ENCODE data around the gene PPP2R2D.

PPP2R2D gene

DNA sequence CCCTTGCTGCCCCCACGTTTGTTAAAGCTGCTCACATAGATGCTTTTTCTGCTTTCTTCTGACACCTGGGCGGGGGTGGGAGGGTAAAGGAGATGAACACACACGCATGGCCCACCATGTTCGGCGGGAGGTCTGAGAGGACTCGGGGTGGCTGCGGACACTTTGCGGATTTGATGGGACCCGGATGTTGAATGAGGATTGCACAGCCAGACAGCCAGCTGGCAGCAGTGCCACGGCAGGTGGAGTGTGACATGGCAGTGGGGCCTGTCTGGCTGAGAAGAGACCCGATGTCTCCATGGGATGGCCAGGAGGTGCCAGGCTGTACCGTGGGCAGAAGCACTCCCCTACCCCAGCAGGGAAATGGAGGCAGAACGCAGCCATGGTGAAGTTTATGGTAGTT is 31.2 kb downstream of the PPP2R2D start:
- Histone ChIP-seq H3K9ac (ENCODE audit: low read depth, low read length, poor library complexity, severe bottlenecking) (no peak overlapping the region), H3K4me3 (ENCODE audit: low read length, poor library complexity, severe bottlenecking) (no peak overlapping the region), H3K4me1 (ENCODE audit: insufficient read depth, low read length, poor library complexity, severe bottlenecking) (peaks cover 43% of the 10 kb centered on the region), H3K4me2 (ENCODE audit: low read depth, low read length, poor library complexity, severe bottlenecking) (no peak overlapping the region), H3K27me3 (ENCODE audit: insufficient read depth, low read length, poor library complexity, severe bottlenecking) (no peaks in the 10 kb centered on the region), H2AFZ (ENCODE audit: low read length) (no peak overlapping the region), H4K20me1 (ENCODE audit: insufficient read depth, low read length, poor library complexity, severe bottlenecking) (peaks cover 95% of the 10 kb centered on the region), H3F3A (ENCODE audit: low read depth) (no peaks in the 10 kb centered on the region), H3K79me2 (ENCODE audit: insufficient read depth, low read length) (peaks cover 98% of the 10 kb centered on the region), H3K9me3 (ENCODE audit: insufficient read depth, low read depth, low read length) (no peaks in the 10 kb centered on the region), H3K9me2 (replicated peaks; ENCODE audit: low read depth, low read length) (no peaks in the 10 kb centered on the region), H3K36me3 (ENCODE audit: insufficient read depth, low read length) (peaks cover 36% of the 10 kb centered on the region)
- no peak for TF ChIP-seq EZH2phosphoT487 (IDR thresholded peaks at IDR 0.05; ENCODE audit: borderline replicate concordance)
- TF ChIP-seq, protein P1, sequence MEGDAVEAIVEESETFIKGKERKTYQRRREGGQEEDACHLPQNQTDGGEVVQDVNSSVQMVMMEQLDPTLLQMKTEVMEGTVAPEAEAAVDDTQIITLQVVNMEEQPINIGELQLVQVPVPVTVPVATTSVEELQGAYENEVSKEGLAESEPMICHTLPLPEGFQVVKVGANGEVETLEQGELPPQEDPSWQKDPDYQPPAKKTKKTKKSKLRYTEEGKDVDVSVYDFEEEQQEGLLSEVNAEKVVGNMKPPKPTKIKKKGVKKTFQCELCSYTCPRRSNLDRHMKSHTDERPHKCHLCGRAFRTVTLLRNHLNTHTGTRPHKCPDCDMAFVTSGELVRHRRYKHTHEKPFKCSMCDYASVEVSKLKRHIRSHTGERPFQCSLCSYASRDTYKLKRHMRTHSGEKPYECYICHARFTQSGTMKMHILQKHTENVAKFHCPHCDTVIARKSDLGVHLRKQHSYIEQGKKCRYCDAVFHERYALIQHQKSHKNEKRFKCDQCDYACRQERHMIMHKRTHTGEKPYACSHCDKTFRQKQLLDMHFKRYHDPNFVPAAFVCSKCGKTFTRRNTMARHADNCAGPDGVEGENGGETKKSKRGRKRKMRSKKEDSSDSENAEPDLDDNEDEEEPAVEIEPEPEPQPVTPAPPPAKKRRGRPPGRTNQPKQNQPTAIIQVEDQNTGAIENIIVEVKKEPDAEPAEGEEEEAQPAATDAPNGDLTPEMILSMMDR (conservative IDR thresholded peaks at IDR 0.05; ENCODE audit: low read length) = no peak

DNA sequence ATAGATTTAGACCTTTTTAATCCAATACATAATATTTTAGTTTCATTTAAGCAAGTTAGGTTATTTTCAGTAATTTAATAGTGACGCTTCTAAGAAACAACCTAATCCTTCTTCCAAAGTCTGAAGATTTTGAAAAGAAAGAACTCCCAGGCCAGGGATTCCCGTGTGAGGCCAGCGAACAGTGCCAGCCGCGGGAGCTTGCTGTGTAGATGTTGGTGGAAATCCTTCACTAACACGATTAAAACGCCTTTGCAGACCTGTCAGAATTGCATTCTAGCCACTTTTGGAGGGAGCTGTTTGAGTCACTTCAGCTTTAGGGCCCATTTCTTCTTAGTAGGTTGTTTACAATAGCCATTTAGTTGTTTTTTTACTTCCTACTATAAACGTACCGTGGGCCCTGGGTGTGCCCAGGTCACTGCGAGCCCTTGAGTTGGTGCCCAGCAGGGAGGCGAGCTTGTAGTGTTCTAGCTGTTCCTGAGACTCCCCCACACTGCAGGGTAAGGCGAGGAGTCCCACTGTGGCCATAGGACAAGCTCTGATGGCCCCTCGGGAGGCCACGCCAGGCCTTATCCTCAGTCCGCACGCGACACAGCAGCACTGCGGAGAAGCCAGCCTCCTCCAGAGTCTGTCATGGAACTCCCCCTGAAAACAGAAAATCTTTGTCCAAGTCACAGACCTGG is 32.3 kb downstream of the PPP2R2D start:
- H3K9ac ChIP-seq (ENCODE audit: low read depth, low read length, poor library complexity, severe bottlenecking) = no peak overlapping the region
- peaks cover 97% of the 10 kb centered on the region for H3K79me2 ChIP-seq (ENCODE audit: insufficient read depth, low read length)
- TF ChIP-seq, protein P1 (conservative IDR thresholded peaks at IDR 0.05; ENCODE audit: low read length) = no peak
- no peak for TF ChIP-seq EZH2phosphoT487 (IDR thresholded peaks at IDR 0.05; ENCODE audit: borderline replicate concordance)
- H3K9me2 ChIP-seq (replicated peaks; ENCODE audit: low read depth, low read length) = no peaks in the 10 kb centered on the region
- H3K36me3 ChIP-seq (ENCODE audit: insufficient read depth, low read length) = peaks cover 48% of the 10 kb centered on the region
- H3K4me2 ChIP-seq (ENCODE audit: low read depth, low read length, poor library complexity, severe bottlenecking) = no peak overlapping the region
- H3F3A ChIP-seq (ENCODE audit: low read depth) = no peaks in the 10 kb centered on the region
- H3K4me1 ChIP-seq (ENCODE audit: insufficient read depth, low read length, poor library complexity, severe bottlenecking) = peaks cover 32% of the 10 kb centered on the region
- H3K4me3 ChIP-seq (ENCODE audit: low read length, poor library complexity, severe bottlenecking) = no peak overlapping the region
- H3K27me3 ChIP-seq (ENCODE audit: insufficient read depth, low read length, poor library complexity, severe bottlenecking) = no peaks in the 10 kb centered on the region
- no peak overlapping the region for H2AFZ ChIP-seq (ENCODE audit: low read length)
- H4K20me1 ChIP-seq (ENCODE audit: insufficient read depth, low read length, poor library complexity, severe bottlenecking) = peaks cover 95% of the 10 kb centered on the region
- H3K9me3 ChIP-seq (ENCODE audit: insufficient read depth, low read depth, low read length) = no peaks in the 10 kb centered on the region

DNA sequence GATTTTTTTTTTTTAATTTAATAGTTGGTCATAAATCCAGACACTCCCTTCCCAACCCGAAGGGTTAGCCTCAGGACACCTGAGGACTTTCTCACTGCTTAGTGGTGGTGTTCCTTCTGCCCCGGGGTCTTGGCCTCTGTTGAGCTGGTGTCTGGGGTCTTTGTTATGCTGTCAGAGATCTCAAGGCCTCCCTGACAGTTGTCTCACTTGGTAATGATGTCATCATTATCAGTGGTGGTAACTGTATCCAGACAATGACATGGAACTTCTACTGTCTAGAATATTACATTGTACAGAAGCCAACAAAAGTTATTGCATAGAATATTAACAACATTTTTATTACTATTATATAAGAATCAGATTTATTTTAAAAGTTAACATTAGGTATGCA is 32.9 kb downstream of the PPP2R2D start:
- Histone ChIP-seq H3K9me2 (replicated peaks; ENCODE audit: low read depth, low read length) (no peaks in the 10 kb centered on the region), H3K9ac (ENCODE audit: low read depth, low read length, poor library complexity, severe bottlenecking) (no peak overlapping the region), H3K4me1 (ENCODE audit: insufficient read depth, low read length, poor library complexity, severe bottlenecking) (peaks cover 27% of the 10 kb centered on the region), H3K9me3 (ENCODE audit: insufficient read depth, low read depth, low read length) (no peaks in the 10 kb centered on the region), H3K27me3 (ENCODE audit: insufficient read depth, low read length, poor library complexity, severe bottlenecking) (no peaks in the 10 kb centered on the region), H3F3A (ENCODE audit: low read depth) (no peaks in the 10 kb centered on the region), H2AFZ (ENCODE audit: low read length) (no peak overlapping the region), H3K4me2 (ENCODE audit: low read depth, low read length, poor library complexity, severe bottlenecking) (no peak overlapping the region), H3K79me2 (ENCODE audit: insufficient read depth, low read length) (peaks cover 97% of the 10 kb centered on the region), H3K36me3 (ENCODE audit: insufficient read depth, low read length) (peaks cover 53% of the 10 kb centered on the region), H3K4me3 (ENCODE audit: low read length, poor library complexity, severe bottlenecking) (no peak overlapping the region), H4K20me1 (ENCODE audit: insufficient read depth, low read length, poor library complexity, severe bottlenecking) (peaks cover 95% of the 10 kb centered on the region)
- TF ChIP-seq EZH2phosphoT487 (IDR thresholded peaks at IDR 0.05; ENCODE audit: borderline replicate concordance) = no peak
- TF ChIP-seq, protein P1 (conservative IDR thresholded peaks at IDR 0.05; ENCODE audit: low read length) = no peak
